B cell (primary cell): ENCODE data around the gene PTCD2.

Experiments
- CTCF ChIP-seq: fragments of 200-600 bp; IDR thresholded peaks from one replicate; pipeline ENCODE4 v1.8.0; 2022; ENCODE audit warnings: antibody characterized with exemption, mild to moderate bottlenecking
- EZH2 ChIP-seq: IDR thresholded peaks from 2 replicates; pipeline ENCODE4 v1.6.1; 2012; ENCODE audit warnings: borderline replicate concordance, low read depth, mild to moderate bottlenecking, moderate library complexity, low read length; ENCODE audit not compliant: insufficient read depth, poor library complexity, severe bottlenecking

GRCh38 chr5:72369711-72370110 is 49.5 kb downstream of the PTCD2 start:
- TF ChIP-seq CTCF (no peak), EZH2 (no peak)
